ENCODE results near the gene XXYLT1.

Gene XXYLT1

DNA sequence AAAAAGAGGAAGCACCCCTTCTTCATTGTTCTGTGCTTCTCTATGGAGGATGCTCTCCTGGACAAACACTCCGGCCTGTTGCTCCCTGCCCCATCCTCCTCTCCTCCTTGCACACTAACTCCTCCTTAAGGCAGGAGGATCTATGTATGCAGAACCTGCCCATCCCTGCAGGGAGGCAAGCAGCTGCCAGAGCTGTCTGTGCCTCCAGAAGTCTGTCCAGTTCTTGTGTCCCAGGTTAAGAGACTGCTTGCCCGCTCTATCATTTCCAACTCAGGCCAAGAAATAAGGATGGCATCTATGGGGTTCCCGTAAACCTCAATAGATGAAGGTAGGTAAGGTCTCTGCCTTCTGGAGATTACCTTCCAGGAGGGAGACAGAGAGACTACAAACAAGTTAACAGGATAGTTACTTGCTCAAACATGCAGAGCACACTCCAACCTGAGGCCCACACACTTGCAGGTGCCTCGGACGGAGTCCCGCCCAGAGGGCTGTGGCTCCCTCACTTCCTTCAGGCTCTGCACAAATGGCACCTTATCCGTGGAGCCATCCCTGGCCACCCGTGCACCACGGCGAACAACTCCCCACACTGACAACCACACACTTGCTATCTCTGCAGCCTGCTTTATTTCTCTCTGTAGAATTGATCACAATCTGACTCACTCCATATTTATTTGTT, 6.9 kb downstream of the XXYLT1 start:
- Histone ChIP-seq H3K9me3 (ENCODE audit: control insufficient read depth, insufficient read depth, low read depth, low read length) (no peaks in the 10 kb centered on the region), H3K4me1 (ENCODE audit: control insufficient read depth, insufficient read depth, low read length) (peaks cover under 1% of the 10 kb centered on the region), H3K4me3 (ENCODE audit: low read depth, low read length) (no peak overlapping the region), H3K27ac (ENCODE audit: extremely low read depth, low read depth, low read length) (no peak overlapping the region), H3K36me3 (ENCODE audit: control insufficient read depth in 2 of 2, insufficient read depth in 1 of 2, low read length in 2 of 2) (peaks cover 0 to 27% of the 10 kb centered on the region in 2 experiments; a peak in 1 of 3 replicates)
- POLR2A ChIA-PET: no interaction called here
- CTCF ChIA-PET: interaction anchor here (1.2 to 2.2 kb wide), 2 partner anchors 258 to 582 kb away, joined by 3 to 10 read pairs; no protein-coding TSS in a partner anchor
- TF ChIP-seq ZNF302 (tag by site-specific recombination; IDR thresholded peaks at IDR 0.05; ENCODE audit: low read depth): no peak
- peak; percentile 68 for TF ChIP-seq ZBTB17 (tag by site-specific recombination; IDR thresholded peaks at IDR 0.05)
- TF ChIP-seq, protein P1, sequence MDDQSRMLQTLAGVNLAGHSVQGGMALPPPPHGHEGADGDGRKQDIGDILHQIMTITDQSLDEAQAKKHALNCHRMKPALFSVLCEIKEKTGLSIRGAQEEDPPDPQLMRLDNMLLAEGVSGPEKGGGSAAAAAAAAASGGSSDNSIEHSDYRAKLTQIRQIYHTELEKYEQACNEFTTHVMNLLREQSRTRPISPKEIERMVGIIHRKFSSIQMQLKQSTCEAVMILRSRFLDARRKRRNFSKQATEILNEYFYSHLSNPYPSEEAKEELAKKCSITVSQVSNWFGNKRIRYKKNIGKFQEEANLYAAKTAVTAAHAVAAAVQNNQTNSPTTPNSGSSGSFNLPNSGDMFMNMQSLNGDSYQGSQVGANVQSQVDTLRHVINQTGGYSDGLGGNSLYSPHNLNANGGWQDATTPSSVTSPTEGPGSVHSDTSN (CRISPR knock-in tag; IDR thresholded peaks at IDR 0.05): no peak
- TF ChIP-seq ZNF335 (tag by site-specific recombination; conservative IDR thresholded peaks at IDR 0.05): no peak
- TF ChIP-seq, protein P2, sequence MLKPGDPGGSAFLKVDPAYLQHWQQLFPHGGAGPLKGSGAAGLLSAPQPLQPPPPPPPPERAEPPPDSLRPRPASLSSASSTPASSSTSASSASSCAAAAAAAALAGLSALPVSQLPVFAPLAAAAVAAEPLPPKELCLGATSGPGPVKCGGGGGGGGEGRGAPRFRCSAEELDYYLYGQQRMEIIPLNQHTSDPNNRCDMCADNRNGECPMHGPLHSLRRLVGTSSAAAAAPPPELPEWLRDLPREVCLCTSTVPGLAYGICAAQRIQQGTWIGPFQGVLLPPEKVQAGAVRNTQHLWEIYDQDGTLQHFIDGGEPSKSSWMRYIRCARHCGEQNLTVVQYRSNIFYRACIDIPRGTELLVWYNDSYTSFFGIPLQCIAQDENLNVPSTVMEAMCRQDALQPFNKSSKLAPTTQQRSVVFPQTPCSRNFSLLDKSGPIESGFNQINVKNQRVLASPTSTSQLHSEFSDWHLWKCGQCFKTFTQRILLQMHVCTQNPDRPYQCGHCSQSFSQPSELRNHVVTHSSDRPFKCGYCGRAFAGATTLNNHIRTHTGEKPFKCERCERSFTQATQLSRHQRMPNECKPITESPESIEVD (tag by site-specific recombination; IDR thresholded peaks at IDR 0.05): no peak
- no peak for TF ChIP-seq KLF1 (tag by site-specific recombination; IDR thresholded peaks at IDR 0.05)
- no peak for TF ChIP-seq RBAK (tag by site-specific recombination; IDR thresholded peaks at IDR 0.05)
- TF ChIP-seq ZNF768 (tag by site-specific recombination; IDR thresholded peaks at IDR 0.05): no peak

DNA sequence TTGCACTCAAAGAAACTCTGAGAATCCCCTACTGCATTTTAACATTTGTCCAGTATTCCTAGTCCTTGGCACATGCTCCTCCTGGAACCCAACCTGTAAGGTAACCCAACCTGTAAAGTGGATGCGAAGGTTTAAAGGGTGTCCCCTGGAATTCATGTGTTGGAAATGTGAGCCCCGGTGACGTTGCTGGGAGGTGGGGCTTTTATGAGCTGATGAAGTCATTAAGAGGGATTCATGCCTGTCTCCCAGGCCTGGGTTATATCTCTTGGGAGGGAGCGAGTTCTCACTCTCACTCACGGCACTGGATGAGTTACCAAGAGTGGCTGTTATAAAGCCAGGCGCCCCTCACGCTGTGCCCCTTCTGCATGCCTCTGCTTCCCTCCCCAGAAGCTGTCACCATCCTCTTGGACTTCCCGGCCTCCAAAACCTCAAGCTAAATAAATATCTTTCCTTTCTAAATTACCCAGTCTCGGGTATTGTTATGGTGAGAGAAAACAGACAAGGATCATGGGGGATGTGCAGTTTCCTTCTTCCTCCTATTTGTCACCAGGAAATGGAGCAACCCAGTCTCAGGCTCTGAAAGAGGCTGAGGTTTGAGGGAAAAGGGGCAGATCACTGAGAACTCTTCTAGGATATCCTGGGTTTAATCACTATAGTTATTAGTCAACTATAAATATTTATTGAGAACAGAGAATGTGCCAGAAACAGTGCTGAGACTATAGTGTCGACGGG, 7.6 kb downstream of the XXYLT1 start:
- POLR2A ChIA-PET: no interaction called here
- H3K27ac ChIP-seq (ENCODE audit: extremely low read depth, low read depth, low read length): no peak overlapping the region
- no peak overlapping the region for H3K4me3 ChIP-seq (ENCODE audit: low read depth, low read length)
- H3K36me3 ChIP-seq (ENCODE audit: control insufficient read depth in 2 of 2, insufficient read depth in 1 of 2, low read length in 2 of 2): peaks cover 0 to 22% of the 10 kb centered on the region in 2 experiments; a peak in 1 of 3 replicates
- peaks cover 7% of the 10 kb centered on the region for H3K4me1 ChIP-seq (ENCODE audit: control insufficient read depth, insufficient read depth, low read length)
- CTCF ChIA-PET: interaction anchor here (0.7 to 3.1 kb wide), 3 partner anchors 8 to 592 kb away, joined by 3 to 15 read pairs (median 10); partner anchors contain the start of gene XXYLT1
- H3K9me3 ChIP-seq (ENCODE audit: control insufficient read depth, insufficient read depth, low read depth, low read length): no peaks in the 10 kb centered on the region
- TF ChIP-seq SP3 (tag by site-specific recombination; IDR thresholded peaks at IDR 0.05) (no peak), PRDM1 (tag by site-specific recombination; IDR thresholded peaks at IDR 0.05) (0 out of 2 replicates have a peak, but pooled peaks have one; percentile 25), ZNF830 (tag by site-specific recombination; IDR thresholded peaks at IDR 0.05; ENCODE audit: low read depth) (no peak), ZNF112 (tag by site-specific recombination; IDR thresholded peaks at IDR 0.05) (no peak), ZNF600 (tag by site-specific recombination; IDR thresholded peaks at IDR 0.05) (0 out of 2 replicates have a peak, but pooled peaks have one; percentile 45)
- TF ChIP-seq, protein P3, sequence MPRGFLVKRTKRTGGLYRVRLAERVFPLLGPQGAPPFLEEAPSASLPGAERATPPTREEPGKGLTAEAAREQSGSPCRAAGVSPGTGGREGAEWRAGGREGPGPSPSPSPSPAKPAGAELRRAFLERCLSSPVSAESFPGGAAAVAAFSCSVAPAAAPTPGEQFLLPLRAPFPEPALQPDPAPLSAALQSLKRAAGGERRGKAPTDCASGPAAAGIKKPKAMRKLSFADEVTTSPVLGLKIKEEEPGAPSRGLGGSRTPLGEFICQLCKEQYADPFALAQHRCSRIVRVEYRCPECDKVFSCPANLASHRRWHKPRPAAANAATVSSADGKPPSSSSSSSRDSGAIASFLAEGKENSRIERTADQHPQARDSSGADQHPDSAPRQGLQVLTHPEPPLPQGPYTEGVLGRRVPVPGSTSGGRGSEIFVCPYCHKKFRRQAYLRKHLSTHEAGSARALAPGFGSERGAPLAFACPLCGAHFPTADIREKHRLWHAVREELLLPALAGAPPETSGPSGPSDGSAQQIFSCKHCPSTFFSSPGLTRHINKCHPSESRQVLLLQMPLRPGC (tag by site-specific recombination; IDR thresholded peaks at IDR 0.05): peak; percentile 64
- TF ChIP-seq, protein P4, sequence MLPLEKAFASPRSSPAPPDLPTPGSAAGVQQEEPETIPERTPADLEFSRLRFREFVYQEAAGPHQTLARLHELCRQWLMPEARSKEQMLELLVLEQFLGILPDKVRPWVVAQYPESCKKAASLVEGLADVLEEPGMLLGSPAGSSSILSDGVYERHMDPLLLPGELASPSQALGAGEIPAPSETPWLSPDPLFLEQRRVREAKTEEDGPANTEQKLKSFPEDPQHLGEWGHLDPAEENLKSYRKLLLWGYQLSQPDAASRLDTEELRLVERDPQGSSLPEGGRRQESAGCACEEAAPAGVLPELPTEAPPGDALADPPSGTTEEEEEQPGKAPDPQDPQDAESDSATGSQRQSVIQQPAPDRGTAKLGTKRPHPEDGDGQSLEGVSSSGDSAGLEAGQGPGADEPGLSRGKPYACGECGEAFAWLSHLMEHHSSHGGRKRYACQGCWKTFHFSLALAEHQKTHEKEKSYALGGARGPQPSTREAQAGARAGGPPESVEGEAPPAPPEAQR (tag by site-specific recombination; IDR thresholded peaks at IDR 0.05): no peak
- TF ChIP-seq, protein P5, sequence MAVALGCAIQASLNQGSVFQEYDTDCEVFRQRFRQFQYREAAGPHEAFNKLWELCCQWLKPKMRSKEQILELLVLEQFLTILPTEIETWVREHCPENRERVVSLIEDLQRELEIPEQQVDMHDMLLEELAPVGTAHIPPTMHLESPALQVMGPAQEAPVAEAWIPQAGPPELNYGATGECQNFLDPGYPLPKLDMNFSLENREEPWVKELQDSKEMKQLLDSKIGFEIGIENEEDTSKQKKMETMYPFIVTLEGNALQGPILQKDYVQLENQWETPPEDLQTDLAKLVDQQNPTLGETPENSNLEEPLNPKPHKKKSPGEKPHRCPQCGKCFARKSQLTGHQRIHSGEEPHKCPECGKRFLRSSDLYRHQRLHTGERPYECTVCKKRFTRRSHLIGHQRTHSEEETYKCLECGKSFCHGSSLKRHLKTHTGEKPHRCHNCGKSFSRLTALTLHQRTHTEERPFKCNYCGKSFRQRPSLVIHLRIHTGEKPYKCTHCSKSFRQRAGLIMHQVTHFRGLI (tag by site-specific recombination; IDR thresholded peaks at IDR 0.05): peak; percentile 32; the same call in 1 of the 2 replicates
- TF ChIP-seq, protein P6, sequence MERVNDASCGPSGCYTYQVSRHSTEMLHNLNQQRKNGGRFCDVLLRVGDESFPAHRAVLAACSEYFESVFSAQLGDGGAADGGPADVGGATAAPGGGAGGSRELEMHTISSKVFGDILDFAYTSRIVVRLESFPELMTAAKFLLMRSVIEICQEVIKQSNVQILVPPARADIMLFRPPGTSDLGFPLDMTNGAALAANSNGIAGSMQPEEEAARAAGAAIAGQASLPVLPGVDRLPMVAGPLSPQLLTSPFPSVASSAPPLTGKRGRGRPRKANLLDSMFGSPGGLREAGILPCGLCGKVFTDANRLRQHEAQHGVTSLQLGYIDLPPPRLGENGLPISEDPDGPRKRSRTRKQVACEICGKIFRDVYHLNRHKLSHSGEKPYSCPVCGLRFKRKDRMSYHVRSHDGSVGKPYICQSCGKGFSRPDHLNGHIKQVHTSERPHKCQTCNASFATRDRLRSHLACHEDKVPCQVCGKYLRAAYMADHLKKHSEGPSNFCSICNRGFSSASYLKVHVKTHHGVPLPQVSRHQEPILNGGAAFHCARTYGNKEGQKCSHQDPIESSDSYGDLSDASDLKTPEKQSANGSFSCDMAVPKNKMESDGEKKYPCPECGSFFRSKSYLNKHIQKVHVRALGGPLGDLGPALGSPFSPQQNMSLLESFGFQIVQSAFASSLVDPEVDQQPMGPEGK (tag by site-specific recombination; IDR thresholded peaks at IDR 0.05): 0 out of 2 replicates have a peak, but pooled peaks have one; percentile 14
- TF ChIP-seq, protein P7, sequence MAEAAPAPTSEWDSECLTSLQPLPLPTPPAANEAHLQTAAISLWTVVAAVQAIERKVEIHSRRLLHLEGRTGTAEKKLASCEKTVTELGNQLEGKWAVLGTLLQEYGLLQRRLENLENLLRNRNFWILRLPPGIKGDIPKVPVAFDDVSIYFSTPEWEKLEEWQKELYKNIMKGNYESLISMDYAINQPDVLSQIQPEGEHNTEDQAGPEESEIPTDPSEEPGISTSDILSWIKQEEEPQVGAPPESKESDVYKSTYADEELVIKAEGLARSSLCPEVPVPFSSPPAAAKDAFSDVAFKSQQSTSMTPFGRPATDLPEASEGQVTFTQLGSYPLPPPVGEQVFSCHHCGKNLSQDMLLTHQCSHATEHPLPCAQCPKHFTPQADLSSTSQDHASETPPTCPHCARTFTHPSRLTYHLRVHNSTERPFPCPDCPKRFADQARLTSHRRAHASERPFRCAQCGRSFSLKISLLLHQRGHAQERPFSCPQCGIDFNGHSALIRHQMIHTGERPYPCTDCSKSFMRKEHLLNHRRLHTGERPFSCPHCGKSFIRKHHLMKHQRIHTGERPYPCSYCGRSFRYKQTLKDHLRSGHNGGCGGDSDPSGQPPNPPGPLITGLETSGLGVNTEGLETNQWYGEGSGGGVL (tag by site-specific recombination; IDR thresholded peaks at IDR 0.05): peak; percentile 54

Data from HEK293 (cell line).